IPS DF 19.7 (cell line): ENCODE measurements around the gene CD40.

ENCODE experiments used
- DNase-seq: peaks from one replicate; pipeline ENCODE4 v3.0.0-alpha.2; 2013; ENCODE audit warnings: low read depth, low spot score

Gene CD40

DNA sequence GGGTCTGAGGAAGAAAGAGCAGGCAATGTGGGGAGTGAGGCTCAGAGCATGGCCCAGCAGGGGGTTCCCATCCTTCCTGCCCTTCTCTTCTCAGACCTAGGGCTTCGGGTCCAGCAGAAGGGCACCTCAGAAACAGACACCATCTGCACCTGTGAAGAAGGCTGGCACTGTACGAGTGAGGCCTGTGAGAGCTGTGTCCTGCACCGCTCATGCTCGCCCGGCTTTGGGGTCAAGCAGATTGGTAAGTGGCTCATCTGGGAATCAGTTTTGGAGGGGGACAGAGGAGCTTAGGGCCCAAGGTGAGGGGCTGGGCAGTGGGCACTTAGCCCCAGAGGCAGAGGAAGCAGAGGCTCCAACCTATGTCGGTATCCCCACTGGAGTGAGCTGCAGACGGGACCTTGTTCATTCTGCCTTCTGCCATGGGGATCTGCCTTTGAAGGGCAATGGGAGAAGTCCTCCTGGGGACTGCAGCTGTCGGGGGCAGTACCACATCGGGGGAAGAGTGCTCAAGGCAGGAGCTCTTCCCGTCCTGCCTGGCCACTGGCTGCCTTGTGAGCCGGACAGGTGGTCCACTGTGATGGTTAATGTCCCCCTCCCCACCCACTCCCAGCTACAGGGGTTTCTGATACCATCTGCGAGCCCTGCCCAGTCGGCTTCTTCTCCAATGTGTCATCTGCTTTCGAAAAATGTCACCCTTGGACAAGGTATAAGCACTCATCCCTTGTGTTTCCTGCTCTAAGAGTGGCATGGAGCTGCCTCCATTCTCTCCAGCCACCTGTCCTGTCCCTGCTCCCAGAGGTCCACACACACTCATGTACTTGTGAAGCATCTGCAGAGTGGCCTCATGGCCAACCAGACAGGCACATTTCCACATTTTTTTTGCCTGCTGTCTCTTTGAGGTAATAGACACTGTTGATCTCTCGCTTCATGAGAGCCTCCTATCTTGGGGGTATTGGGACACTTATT lies 4.7 kb downstream of the CD40 start:
- no peak for DNase-seq

DNA sequence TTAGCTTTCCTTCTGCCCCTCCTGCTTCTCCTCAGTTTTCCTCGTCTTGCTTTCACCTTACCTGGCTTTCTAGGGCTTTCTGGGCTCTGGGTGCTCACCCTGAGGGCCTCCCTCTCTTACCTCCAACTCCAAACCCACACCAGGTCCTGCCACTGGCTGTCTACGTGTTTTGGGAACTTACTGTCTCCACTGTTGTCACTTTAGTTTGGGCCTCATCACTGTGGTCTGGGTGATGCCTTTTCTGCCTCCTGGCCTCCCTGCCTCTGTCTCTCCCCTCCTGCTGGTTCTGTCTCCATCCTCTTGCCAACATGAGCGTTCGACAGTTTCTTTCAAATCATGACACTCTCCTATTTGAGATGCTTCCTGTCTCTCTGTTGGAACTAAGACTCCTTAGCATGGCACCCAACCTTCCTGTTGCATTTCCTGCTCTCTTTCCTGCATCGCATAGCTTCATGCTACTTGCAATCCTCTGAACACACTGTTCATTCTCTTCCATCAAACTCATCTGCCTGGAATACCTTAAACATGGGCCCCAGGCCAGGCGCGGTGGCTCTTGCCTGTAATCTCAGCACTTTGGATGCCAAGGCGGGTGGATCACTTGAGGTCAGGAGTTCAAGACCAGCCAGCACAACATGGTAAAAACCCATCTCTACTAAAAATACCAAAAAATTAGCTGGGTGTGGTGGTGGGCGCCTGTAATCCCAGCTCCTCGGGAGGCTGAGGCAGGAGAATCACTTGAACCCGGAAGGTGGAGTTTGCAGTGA lies 5.5 kb downstream of the CD40 start:
- no peak for DNase-seq

DNA sequence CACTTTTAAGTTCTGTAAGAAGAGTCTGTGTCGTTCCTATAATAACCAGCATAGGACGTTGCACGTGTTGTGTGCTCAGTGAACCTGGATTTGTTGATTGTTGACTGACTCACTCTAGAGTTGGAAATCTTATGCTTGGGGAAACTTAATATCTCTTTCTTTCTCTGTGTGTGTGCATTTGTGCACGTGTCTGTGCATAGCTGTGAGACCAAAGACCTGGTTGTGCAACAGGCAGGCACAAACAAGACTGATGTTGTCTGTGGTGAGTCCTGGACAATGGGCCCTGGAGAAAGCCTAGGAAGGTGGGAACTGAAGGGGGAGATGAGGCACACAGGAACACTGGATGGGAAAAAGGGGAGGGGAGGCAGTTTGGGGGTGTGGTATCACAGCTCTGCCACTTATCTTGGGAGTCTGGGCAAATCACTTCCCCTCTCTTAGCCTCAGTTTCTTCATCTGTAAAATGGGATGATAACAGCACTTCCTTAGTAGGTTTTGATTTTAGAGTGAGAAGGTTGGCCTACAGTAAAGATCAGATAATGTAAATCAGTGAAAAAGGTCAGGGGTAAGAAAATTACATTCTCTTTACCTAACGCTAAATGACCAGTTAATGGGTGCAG lies 8.4 kb downstream of the CD40 start:
- no peak for DNase-seq

DNA sequence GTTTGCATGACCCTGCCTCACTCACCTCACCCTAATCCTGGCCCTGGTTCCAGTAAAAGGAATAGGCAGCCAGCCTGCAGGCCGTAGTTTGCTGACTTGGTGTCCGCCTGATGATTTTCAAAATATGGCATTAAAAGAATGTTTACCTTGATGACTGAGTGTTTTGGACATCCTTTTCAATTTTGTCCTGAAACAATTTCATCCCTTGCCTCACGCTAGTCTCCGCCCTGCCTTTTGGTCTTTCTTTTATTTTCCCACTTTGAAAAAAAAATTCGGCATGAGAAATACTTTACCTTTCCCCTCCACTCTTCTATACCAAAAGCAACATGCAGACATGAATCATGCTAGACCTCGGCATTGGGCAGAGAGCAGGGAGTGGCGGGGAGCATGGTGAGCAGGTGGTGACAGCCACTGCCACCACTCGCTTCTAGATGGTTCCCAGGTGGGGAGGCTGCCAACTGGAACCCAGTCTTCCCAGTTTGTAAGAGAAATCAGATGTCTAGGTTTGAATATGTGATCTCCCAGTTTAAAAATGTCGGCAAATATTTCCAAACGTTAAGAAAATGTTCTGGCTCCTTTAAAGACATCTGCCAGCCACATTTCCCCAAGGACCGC lies 9.4 kb downstream of the CD40 start:
- no peak for DNase-seq

DNA sequence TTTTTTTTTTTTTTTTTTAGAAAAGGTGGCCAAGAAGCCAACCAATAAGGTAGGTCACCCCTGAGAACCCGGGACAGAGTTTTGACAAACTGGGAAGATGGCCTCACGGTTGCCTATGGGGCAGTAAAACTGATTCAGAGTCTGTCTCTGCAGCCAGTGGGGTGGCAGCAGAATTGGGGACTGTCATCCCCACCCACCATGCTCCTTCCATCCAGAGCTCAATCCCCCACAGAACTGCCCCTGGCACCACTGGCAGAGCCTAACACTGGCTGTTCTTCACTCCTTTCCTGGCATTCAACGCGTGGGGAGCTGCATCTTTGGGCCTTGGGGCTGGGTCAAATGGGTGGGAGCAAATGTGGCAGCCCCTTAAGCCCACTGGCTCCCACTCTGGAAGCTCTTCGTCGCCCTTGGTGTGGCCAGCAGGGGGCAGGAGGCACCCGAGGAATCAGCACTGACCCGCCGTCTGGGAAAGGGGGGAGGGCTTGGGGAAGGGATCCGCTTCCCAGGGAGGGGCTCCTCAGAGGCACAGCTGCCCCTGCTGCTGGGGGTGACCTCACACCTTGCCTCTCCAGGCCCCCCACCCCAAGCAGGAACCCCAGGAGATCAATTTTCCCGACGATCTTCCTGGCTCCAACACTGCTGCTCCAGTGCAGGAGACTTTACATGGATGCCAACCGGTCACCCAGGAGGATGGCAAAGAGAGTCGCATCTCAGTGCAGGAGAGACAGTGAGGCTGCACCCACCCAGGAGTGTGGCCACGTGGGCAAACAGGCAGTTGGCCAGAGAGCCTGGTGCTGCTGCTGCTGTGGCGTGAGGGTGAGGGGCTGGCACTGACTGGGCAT lies 10.4 kb downstream of the CD40 start:
- DNase-seq, result no peak

DNA sequence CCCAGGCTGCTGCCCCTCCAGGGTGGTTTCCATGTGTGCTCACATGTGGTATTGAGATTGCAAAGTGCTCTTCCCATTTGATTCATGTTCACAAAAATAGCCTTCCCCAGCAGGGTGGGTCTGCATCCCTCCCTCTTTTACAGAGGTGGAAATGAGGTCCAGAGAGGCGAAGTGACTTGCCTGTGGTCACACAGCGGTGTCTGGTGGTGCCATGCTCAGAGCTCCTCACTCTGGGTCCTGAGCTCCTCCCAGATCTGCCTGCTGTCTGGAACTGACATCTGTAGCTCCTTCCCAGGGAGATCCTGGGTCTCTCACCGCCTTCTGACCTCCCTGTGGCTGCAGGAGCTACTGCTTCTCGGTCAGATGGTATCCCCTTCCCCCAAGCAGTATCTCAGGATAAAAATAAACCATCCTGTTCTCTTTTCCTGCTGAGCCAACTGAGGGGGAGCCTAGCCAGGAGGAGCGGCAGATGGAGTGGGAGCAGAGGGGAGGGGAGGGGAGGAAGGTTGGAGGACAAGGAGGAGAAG lies 11.9 kb downstream of the CD40 start:
- DNase-seq, result no peak

DNA sequence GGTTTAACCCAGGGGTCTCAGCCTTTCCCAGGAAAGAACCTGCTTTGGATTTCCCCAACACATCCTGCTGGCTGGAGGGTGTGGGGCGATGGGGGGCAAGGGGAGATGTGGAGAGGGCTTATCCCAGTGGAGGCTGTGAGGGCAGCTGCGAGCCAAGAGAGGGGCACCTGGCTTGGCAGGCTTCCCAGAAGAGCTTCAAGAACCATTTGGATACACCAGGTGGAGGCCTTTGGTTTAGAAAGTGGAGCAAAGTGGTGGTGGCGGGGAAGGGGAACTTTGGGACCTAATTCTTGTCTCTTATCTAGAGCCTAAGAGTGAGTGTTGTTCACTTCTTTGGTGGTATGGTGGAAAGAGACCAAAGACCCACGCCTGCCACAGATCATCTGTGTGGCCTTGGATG lies 12.4 kb downstream of the CD40 start:
- DNase-seq, result no peak

DNA sequence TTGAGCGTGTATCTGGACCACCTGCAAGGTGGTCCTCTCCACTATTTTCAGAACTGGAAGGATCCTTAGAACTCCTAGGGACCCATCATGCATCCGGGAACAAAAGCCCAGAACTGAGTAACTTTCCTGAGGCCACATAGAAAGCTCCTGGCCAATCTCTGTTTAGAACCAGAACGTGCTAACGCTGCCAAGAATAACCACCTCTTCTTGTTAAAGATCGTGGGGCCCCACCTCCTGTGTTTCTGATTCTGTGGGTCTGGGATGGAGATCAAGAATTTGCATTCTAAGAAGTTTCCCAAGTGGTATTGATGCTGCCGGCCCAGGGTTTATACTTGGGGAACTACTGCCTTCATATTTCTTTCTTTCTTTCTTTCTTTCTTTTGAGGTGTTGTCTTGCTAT lies 13.3 kb downstream of the CD40 start:
- no peak for DNase-seq

DNA sequence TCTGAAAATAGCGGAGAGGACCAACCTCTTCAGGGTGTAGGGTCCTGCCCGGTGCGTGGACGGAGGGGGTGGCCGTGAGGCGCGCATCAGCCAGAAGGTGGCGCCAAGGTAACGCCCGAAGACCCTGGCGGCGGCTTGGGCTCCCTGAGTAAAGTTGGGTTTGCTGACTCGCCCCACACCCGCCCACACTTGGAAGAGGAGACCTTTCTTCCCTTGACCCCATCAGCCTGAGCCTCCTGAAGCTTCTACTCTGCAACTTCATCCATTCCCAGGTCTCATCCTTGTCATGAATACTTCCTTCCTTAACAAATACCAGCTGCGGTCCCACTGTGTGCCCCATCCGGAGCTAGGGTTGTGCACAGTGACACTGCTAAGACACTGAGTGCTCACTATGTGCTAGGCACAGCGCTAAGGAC lies 14.6 kb downstream of the CD40 start:
- no peak for DNase-seq

DNA sequence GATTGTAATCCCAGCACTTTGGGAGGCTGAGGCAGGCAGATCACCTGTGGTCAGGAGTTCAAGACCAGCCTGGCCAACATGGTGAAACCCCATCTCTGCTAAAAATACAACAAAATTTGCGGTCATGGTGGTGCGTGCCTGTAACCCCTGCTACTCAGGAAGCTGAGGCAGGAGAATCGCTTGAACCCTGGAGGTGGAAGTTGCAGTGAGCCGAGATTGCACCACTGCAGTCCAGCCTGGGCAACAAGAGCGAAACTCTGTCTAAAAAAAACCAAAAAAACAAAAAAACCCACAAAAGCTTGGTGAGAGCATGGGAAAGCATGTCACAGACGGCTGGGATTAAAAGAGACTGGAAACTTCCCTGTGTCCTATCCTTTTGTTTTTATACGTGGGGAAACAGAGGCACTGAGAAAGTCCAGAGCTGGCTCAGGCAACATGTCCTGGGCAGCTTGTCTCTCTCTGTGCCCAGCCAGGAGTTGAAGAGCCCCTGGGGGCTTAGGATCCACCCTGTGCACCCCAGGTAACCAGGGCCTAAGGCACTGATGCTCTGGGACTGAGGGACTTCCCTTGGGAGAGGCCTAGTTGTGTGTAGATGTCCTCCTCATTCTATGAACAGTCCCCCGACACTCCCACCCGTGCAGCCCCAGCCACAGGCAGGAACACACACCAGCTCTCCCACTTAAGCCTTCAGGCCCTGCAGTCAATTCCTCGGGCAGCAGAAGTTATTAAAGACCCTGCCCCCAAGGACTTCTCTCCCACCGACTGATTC lies 16.0 kb downstream of the CD40 start:
- no peak for DNase-seq

DNA sequence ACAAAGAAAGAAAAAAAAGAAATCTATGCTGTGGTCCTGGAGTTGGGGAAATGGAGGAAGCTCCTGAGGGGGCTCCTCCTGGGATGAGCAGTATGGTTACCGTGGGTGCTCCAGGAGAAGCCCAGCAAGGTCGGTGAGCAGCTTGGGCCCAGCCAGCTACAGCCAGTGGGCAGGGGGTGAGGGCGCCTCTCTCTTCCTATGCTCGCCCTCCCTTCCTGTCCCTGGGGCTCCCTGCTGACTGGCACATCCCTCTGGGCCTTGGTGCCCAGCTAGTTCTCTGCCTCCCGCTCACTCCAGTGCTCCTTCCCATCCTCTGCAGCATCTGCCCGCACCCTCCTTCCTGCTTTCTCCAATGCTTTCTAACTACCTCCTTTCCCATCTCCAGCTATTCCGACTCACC lies 16.6 kb downstream of the CD40 start:
- no peak for DNase-seq

DNA sequence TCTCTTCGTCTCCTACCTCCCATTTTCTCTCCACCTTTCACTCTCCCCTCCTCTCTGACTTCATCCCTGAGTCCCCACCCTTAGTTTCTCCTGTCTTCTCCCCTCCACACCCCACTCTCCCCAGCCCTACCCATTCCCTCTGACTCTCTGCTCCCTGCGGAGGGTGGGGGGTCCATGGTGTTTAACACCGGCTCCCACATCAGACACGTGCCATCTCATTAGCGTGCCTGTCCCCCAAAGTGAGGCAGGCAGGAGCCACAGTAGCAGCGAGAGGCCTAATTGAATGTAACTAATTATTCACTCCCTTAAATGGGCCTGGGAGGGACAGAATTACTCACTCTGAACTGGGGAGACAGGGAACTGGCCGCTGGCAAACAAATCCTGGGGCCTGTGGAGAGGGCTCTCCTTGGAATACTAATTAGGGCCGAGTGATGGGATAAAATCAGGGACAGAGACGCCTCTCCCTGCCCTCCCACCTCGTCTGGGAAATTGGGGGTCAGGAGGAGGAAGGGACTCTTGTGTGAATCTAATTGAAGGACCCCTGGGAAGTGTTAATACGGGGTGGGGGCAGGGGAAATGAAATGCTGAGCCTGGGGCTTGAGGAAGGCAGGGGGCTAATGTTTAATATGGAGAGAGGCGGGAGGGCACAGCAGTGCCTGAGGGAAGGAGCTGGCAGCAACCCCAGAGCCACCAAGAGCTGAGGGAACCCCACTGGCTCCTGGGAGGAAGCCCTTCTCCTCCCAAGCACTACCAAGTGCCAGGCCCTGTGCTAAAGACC lies 17.9 kb downstream of the CD40 start:
- DNase-seq, result no peak

DNA sequence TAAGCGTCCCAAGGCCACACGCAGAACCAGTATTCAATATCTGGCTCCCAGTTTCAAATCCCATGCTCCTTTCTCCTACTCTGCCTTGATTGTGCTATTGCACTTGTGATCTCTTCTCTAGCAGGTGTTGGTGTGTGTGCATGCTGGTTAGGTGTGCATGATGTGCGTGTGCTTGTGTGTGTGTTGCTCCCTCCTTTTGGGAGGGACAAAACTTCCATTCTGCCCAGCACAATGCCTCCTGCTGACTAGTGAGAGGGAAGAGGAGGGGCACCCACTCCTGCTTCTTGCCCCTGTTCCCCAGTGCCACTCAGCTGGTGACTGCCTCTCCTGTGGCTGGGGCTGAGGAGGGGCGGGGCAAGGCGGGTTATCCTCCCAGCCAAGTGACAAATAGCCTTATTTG lies 19.7 kb downstream of the CD40 start:
- no peak for DNase-seq

DNA sequence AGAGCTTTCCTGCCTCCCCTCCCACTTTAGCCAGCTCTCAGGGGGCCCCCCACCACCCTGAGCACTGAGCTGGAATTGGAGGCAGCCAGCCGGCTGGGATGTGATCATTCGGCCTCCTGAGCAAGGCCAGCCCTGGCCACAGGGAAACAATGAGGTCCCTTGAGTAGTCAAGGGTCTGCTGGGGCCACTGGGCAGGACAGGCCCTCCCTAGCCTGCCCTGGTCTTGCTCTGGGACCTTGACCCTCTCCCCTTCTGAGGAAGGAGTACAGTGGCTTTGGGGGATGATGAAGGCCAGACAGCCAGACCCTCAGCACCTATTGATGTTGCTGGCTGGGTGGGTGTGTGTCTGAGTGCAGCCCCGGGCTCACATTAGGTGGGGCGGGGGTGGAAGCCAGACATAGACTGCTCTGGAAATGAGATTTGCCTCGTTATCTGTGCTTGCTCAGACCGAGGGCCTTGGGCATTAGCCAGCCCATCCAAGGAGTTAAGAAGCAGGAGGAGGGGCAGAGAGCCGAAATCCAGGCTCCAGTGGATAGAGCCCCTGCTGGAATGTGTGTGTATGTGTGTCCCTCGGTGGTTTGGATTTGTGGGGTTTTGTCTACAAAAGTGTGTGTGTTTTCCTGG lies 21.3 kb downstream of the CD40 start:
- no peak for DNase-seq

DNA sequence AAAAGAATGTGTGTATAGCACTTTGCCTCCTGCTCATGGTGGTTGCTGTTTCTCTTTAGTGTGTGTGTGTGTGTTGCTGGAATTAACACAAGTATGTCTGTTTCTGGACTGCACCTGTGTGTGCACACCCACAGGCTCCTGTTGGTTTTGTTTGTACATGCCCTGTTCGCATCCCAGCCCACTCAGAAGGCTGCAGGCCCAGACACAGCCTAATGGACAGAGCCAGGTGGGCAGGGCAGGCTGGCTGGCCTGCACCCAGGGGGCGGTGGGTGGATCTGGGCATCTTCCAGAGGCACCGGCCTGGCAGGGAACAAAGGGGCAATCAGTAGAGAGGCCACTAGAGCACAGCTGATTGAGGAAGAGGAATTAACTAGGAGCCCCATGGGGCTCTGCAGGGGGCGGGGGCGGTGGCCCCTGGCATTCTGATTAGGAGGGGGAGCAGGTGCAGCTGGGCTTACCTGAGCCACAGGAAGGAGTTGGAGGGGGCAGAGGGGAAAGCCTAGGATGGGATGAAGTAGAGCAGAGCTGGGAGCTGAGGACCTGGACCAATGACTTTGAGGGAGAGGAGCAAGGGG lies 21.9 kb downstream of the CD40 start:
- DNase-seq, result no peak

DNA sequence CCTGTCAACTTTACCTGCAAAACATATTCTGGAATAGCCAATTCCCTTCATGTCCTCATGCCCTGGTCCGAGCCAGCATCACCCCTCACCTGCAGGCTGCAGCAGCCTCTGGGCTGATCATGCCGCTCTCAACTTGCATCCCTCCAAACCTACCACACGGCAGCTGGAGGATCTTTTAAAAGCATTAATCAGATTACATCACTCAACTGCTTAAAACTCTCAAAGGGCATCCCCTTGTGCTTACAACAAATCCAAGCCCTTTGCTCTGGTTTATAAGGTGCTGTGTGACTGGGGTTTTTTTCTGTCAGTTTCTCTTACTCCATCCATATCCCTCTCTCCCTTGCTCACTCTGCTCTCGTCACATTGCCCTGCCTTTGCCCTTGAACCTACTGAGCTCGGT lies 24.0 kb downstream of the CD40 start:
- DNase-seq, result no peak

DNA sequence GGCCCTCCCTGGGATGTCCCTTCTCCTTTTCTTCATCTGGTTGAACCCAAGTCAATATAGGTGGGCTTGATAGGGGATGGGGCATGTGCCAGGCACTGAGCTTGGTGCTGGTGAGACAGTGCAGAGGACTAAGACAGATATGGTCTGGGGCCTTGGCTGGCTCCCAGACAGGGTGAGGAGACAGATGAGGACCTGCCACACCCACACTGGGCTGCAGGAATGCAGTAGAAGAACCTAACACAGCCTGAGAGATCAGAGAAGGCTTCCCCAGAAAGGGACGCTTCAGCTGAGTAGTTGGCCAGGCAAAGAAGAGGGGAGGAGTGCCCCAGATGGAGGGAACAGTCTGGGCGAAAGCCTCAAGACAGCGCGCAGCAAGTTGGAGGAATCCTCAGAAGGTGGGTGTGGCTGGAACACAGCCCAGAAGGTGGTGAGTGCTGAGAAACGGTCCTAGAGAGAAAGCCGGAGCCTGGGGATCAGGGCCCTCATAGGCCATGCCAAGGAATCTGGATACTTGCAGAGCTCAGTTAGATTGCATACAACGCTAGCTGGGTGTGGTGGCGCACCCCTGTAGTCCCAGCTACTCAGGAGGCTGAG lies 26.4 kb downstream of the CD40 start:
- DNase-seq, result no peak

DNA sequence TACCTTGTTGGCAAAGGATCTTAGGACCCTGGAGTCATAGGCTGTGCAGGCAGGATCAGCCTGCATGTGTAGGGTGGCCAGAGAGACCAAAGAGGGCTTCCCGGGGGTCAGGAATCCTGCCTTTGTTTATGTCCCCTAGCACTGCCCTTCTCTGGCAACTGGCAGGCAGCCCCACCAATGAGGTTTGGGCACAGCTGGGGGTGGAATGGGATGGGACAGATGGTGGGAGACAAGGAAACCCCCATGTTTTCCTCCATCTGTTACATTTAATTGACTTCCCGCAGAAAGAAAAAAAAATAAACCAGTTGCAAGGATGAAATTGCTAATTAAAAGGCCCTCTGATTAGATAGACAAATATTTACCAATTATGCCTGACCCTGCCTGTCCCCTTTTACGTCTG lies 27.6 kb downstream of the CD40 start:
- no peak for DNase-seq
